Prostate gland (tissue), 2 donors: ENCODE data around the gene SPAG6. TPM values are rescaled to one million over a fixed set of nuclear protein-coding genes. Genes with fewer than 3 reads are reported as not detected.

Experiments
- DNase-seq: peaks from one replicate; pipeline ENCODE4 v3.0.0-alpha.2; 2019; ENCODE audit warnings: low spot score
- H3K27ac ChIP-seq, 2 donors: fragments of 200-600 bp; sonication (generic); 2 replicates each; pipeline ENCODE4 v1.5.1; 2017 to 2019
- H3K27me3 ChIP-seq: fragments of 200-600 bp; sonication (generic); replicated peaks from 2 replicates; pipeline ENCODE4 v1.5.1; 2019; ENCODE audit not compliant: insufficient read depth
- H3K36me3 ChIP-seq, 2 donors: fragments of 200-600 bp; sonication (generic); 1 replicate in 1 of 2; 2 replicates in 1 of 2; pipeline versions ENCODE4 v1.5.1 to v1.8.1; 2017 to 2019
- H3K4me1 ChIP-seq: fragments of 200-600 bp; sonication (generic); replicated peaks from 2 replicates; pipeline ENCODE4 v1.5.1; 2019
- H3K4me3 ChIP-seq, 2 donors: fragments of 200-600 bp; sonication (generic); 2 replicates each; pipeline ENCODE4 v1.5.1; 2017 to 2019
- H3K9me3 ChIP-seq: fragments of 200-600 bp; sonication (generic); 2 replicates; pipeline ENCODE4 v1.5.1; 2017
- POLR2A ChIP-seq: fragments of 450-650 bp; IDR thresholded peaks from one replicate; pipeline ENCODE4 v1.6.1; 2016; ENCODE audit warnings: antibody characterized with exemption, mild to moderate bottlenecking
- POLR2AphosphoS5 ChIP-seq: sonication (generic); formaldehyde crosslinking; IDR thresholded peaks from one replicate; pipeline ENCODE4 v1.6.1; 2017; ENCODE audit warnings: antibody characterized with exemption
- WGBS: methylation state at CpG from one replicate; pipeline ENCODE4 v1.1.5; 2018; 5-methylcytosine and 5-hydroxymethylcytosine counted together
- intact Hi-C: fragments of 100-400 bp; cut with DNase I; formaldehyde crosslinking; loops from one replicate; pipeline ENCODE4 v1.14.2; 2022
- total RNA-seq, 2 donors: library from RNA; depleted of rRNA; stranded (reverse); fragments of >200 nt; gene quantifications; one replicate each; pipeline ENCODE4 v1.1.0, GENCODE V29; 2016
- TF ChIP-seq, protein P1 (sequence below), 4 experiments: fragments of 200-600 bp in 2 of 4; fragments of 450-650 bp in 2 of 4; sonication (generic) in 2 of 4; IDR thresholded peaks; 1 replicate in 3 of 4; 2 replicates in 1 of 4; pipeline ENCODE4 v1.5.1; 2016 to 2019; ENCODE audit warnings: antibody characterized with exemption in 4 of 4, mild to moderate bottlenecking in 2 of 4, moderate library complexity in 2 of 4

SPAG6 gene
- total RNA-seq, 2 donors from 2014 or later: 5.8 to 20.3 TPM

DNA sequence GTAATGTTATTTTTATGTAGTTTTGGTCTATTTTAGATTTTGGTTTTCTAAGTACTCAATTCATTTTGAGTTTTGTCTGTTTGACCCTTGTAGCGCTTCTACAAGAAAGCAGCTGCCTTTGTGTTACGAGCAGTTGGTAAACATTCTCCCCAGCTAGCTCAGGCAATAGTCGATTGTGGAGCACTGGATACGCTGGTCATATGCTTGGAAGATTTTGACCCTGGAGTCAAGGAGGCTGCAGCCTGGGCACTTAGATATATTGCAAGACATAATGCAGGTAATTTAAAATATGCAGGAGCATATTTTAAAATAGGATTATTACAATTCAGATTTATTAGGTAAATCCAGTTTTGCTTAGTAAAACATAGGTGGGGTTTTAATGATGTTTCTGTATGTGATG lies 23.1 kb downstream of the SPAG6 start:
- TF ChIP-seq, protein P1, sequence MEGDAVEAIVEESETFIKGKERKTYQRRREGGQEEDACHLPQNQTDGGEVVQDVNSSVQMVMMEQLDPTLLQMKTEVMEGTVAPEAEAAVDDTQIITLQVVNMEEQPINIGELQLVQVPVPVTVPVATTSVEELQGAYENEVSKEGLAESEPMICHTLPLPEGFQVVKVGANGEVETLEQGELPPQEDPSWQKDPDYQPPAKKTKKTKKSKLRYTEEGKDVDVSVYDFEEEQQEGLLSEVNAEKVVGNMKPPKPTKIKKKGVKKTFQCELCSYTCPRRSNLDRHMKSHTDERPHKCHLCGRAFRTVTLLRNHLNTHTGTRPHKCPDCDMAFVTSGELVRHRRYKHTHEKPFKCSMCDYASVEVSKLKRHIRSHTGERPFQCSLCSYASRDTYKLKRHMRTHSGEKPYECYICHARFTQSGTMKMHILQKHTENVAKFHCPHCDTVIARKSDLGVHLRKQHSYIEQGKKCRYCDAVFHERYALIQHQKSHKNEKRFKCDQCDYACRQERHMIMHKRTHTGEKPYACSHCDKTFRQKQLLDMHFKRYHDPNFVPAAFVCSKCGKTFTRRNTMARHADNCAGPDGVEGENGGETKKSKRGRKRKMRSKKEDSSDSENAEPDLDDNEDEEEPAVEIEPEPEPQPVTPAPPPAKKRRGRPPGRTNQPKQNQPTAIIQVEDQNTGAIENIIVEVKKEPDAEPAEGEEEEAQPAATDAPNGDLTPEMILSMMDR (IDR thresholded peaks at IDR 0.05): no peak
- no peak for TF ChIP-seq POLR2AphosphoS5
- TF ChIP-seq POLR2A: no peak
- no peak for DNase-seq
- H3K9me3 ChIP-seq: no peaks in the 10 kb centered on the region
- H3K27me3 ChIP-seq: no peaks in the 10 kb centered on the region
- WGBS: 89% methylated on average over 4 of the region's 4 CpGs
- H3K27ac ChIP-seq: no peak overlapping the region
- H3K36me3 ChIP-seq: no peaks in the 10 kb centered on the region
- no peaks in the 10 kb centered on the region for H3K4me1 ChIP-seq
- no peak overlapping the region for H3K4me3 ChIP-seq
- intact Hi-C loops: no loop called here

DNA sequence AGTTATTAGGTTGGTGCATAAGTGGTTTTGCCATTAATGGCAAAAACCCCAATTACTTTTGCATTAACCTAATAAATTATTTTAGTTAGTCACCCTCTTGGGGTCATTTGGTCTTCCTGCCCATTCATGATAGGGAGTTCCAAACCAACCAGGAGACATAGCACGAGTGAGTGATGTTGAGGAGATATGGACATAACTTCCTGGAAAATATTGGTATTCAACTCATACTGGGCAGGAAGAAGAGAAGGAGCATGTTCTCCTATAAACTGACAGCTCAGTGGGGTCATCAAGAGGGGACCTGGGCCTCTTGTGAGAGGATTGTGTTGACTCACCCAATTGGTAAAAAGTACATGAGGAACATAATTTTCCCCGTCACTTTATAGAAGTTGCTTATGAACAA lies 23.7 kb downstream of the SPAG6 start:
- H3K4me1 ChIP-seq: no peaks in the 10 kb centered on the region
- intact Hi-C loops: no loop called here
- WGBS: 64% methylated on average over 2 of the region's 2 CpGs

DNA sequence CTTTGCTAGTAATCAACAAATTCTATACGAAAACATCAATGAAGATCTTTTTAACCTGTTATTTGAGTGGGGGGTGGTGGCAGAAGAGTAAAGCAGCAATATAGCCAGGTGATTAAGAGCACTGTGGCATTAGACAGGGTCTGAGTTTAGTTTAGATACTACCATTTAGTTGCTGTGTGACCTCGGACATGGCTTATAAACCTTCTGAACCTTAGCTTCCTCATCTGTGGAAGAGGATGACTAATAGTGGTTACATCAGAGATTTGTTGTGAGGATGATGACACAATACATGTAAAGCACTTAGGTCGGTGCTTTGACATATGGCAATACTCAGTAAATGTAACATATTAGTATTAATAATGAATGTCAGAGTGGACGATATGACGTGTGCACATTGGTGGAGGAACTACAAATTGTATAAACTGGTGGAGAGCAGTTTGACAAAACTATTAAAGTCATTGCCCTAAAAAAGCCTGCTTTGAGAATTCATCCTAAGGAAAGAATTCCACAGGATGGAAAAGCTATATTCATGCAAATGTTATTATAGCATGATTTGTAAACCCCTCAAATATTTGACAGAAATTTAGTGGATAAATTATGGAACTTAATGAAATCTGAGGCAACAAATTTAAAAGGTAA lies 24.3 kb downstream of the SPAG6 start:
- Histone ChIP-seq H3K9me3 (no peaks in the 10 kb centered on the region), H3K4me1 (no peaks in the 10 kb centered on the region), H3K36me3 (no peaks in the 10 kb centered on the region), H3K27ac (no peak overlapping the region), H3K27me3 (no peaks in the 10 kb centered on the region), H3K4me3 (no peak overlapping the region)
- intact Hi-C loops: no loop called here
- no peak for DNase-seq
- TF ChIP-seq, protein P1 (IDR thresholded peaks at IDR 0.05): no peak
- WGBS: 88% methylated on average over 5 of the region's 5 CpGs

More for the DNA sequence above, 23.7 kb downstream of the SPAG6 start:
- Histone ChIP-seq H3K27ac (no peak overlapping the region), H3K4me3 (no peak overlapping the region), H3K27me3 (no peaks in the 10 kb centered on the region), H3K9me3 (no peaks in the 10 kb centered on the region), H3K36me3 (no peaks in the 10 kb centered on the region)
- DNase-seq: no peak
- no peak for TF ChIP-seq POLR2AphosphoS5

DNA sequence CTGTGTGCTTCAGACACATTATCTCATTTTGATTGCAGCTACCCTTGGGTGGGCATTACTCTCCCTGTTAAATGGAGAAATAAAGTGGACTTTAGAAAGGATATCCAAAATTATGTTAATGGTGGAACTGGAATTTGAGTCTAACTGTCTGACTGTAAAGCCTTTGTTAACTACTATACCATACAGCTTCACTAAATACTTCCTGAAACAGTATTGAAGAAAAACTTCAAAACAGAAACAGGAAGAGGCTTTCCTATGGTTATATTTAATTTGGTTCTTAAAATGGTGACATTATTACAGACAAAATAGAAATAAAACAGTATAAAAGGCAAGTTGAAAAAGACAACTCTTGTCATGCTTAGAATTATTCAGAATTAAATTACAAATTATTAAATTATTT lies 25.0 kb downstream of the SPAG6 start:
- intact Hi-C loops: no loop called here
- no peak overlapping the region for H3K4me3 ChIP-seq
- H3K9me3 ChIP-seq: no peaks in the 10 kb centered on the region
- DNase-seq: no peak
- TF ChIP-seq POLR2AphosphoS5 (no peak), POLR2A (no peak)
- TF ChIP-seq, protein P1 (IDR thresholded peaks at IDR 0.05): no peak
- H3K27ac ChIP-seq: no peak overlapping the region
- H3K36me3 ChIP-seq: no peaks in the 10 kb centered on the region
- H3K27me3 ChIP-seq: no peaks in the 10 kb centered on the region
- H3K4me1 ChIP-seq: no peaks in the 10 kb centered on the region

DNA sequence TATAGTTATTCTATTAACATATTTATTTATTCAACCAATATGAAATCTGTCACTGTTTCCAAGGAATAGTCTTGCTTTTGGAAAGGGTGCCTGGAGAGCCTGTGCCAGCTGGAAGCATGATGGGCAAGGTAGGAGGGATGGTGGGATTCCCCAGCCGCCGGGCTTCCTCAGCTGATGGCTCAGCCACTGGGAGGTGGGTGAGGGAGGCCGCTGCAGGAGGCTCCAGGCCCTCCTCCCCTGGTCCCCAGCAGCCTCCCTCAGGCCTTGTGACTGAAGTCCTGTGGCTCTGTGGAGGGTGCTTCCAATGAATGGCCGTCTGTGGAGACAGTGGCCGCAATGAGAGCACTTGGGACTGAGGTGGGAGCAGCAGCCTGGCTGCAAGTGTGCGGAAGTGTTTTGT lies 27.0 kb downstream of the SPAG6 start:
- no peaks in the 10 kb centered on the region for H3K36me3 ChIP-seq
- H3K27me3 ChIP-seq: no peaks in the 10 kb centered on the region
- 85% methylated on average over 6 of the region's 6 CpGs for WGBS
- intact Hi-C loops: no loop called here
- H3K4me3 ChIP-seq: no peak overlapping the region
- no peaks in the 10 kb centered on the region for H3K9me3 ChIP-seq
- no peak for TF ChIP-seq POLR2AphosphoS5
- TF ChIP-seq POLR2A: no peak
- TF ChIP-seq, protein P1 (IDR thresholded peaks at IDR 0.05): no peak
- no peaks in the 10 kb centered on the region for H3K4me1 ChIP-seq
- no peak for DNase-seq
- peak overlapping the region in 1 of 2 donors; percentile 22 for H3K27ac ChIP-seq
